DMS79 treated with DMSO at 0.1 percent for 48 hours (cell line): Measurements from ENCODE around the gene ZNF418.
"Not testable (repeated sequence)": the region's sequence is repeated elsewhere in the genome, so short reads cannot be mapped to it uniquely, and the experiment has no call there.

Experiments used
- DNase-seq: peaks from one replicate; lab custom pipeline; 2025; lab: John Stamatoyannopoulos, UW

Gene ZNF418

DNA sequence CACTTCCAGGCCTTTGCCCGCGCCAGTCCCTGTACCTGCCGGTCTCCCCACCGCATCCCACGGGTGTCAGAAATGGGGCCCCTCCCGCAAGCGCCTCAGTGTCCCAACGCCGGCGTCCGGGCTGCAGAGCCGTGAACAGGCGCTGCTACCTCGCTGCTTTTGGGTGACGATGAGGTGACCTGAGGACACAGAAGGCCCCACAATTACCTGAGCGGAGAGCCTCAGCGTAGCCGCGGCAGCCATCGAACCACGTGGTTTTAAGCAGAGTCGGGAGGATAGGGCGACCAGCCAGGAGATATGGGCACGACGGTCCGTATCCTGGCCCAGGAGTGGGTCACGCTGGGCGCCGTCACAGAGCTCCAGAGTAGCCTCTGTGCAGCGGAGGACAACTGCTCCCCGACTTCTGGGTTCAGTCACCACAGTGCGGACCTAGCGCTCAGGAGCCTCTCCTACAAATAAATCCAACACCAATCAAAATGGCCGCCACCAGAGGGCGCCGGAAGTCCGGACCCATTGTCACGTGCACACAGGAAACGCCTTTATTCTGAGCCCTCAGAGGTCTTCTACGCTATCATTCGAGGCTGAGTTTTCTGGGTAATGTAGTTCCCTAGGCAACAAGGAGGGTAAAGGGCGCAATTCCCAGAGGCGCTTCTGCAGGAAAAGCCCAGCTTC is 46.5 kb downstream of the ZNF418 start, which contains the start of gene ZNF814:
Gene ZNF814, minus strand, starts transcription at position 478 of the 672 bp plus-strand sequence. Its CDS starts 235 bp downstream, at position 243.
- DNase-seq = peak; percentile 57

DNA sequence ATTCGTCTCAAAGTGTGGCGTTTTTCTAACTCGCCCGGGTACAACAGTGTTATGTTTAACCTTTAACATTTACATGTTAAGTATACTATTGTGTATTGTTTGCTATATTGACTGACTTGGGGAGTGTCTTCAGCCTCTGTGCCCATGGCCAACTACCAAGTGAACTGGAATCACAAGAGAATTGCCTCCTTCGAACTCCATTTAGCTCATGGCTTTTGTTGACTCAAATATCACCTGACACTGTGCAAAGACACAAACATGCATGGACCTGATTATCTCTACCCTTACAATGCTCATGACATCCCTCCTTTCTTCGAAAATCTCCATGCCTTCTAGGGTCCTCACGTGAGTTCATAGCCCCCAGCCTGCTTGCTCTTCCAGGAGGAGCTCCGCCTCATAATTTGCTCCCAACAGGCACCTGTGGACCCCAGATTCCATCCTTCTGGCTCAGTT is 47.1 kb downstream of the ZNF418 start:
- no peak for DNase-seq

DNA sequence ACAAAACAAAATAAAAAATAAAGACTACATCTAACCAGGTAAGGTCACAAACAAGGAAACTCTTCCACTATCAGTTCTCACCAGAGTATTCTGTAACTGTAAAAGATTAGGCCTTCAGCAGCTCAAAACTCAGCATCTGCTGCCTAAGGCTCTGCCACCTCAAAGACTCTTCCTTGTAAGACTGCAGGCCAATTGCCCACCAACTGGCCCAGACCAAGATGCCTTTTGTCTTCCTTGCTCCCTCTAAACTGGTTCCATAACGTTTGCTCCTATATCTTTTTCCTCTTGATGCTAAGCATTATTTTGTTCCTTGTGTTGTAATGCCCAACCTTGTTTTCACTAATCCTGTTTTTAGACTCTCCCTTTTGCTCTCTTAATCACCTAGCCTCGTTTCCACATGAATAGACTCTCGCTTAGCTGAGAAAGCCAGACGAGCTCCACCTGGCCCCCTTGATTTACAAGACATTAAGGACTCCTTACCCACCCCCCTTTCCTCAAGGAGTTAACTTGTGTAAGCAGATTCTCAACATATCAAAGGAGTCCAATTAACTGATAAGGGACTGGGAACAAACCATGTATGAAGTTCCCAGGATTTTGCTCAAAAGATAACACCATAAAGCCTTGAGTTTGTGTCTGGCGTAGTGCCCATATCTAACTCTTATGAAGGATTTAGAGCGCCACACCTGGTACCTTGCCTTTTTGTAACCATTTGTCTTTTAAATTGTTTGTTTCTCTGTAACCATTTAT is 47.8 kb downstream of the ZNF418 start:
- DNase-seq = peak; percentile 64

- DNase-seq = no peak
Measured at GRCh38 chr19:57886046-57886445, 49.2 kb downstream of the ZNF418 start.

GRCh38 chr19:57873883-57874799 is 61.1 kb downstream of the ZNF418 start:
- not testable (repeated sequence) for DNase-seq

GRCh38 chr19:57872450-57872849 is 62.8 kb downstream of the ZNF418 start:
- no peak for DNase-seq
